HEK293 (cell line): ENCODE data around the gene TSPAN11.
A peak's percentile ranks its signal among the peaks of the same experiment; 100 is the strongest.

Experiments used
- CTCF ChIA-PET: fragments of 350-600 bp; formaldehyde crosslinking; extraction: SDS; loops from one replicate; lab custom pipeline; 2021; ENCODE audit warnings: antibody characterized with exemption; lab: Yijun Ruan, JAX
- POLR2A ChIA-PET: fragments of 300-600 bp; formaldehyde crosslinking; extraction: SDS; loops from one replicate; lab custom pipeline; 2020; ENCODE audit warnings: antibody characterized with exemption, inconsistent platforms; lab: Yijun Ruan, JAX
- H3K27ac ChIP-seq: fragments of 200-500 bp; sonication (Bioruptor generic); 2 replicates; pipeline ENCODE4 v1.5.1; 2014; ENCODE audit warnings: low read depth, low read length, control low read depth, inconsistent platforms; ENCODE audit errors: extremely low read depth
- H3K36me3 ChIP-seq, 2 experiments: fragments of 200-500 bp in 1 of 2; sonication (Bioruptor generic) in 1 of 2; 1 replicate in 1 of 2; 2 replicates in 1 of 2; pipeline ENCODE4 v1.5.1; 2014 to 2017; ENCODE audit warnings: inconsistent platforms in 2 of 2, low read length in 2 of 2; ENCODE audit not compliant: control insufficient read depth in 2 of 2, insufficient read depth in 1 of 2
- H3K4me1 ChIP-seq: fragments of 200-500 bp; sonication (Bioruptor generic); 2 replicates; pipeline ENCODE4 v1.5.1; 2014; ENCODE audit warnings: mild to moderate bottlenecking, low read length, inconsistent platforms; ENCODE audit not compliant: control insufficient read depth, insufficient read depth
- H3K4me3 ChIP-seq: 2 replicates; pipeline ENCODE4 v1.5.1; 2011; ENCODE audit warnings: low read depth, mild to moderate bottlenecking, control low read depth, low read length, moderate library complexity
- H3K9me3 ChIP-seq: fragments of 200-500 bp; sonication (Bioruptor generic); 2 replicates; pipeline ENCODE4 v1.5.1; 2014; ENCODE audit warnings: low read depth, low read length, inconsistent platforms; ENCODE audit not compliant: control insufficient read depth, insufficient read depth
- EGR2 ChIP-seq: fragments of 450-650 bp; formaldehyde crosslinking; IDR thresholded peaks from 2 replicates; pipeline ENCODE4 v1.5.1; 2016; ENCODE audit warnings: low read depth, missing biosample characterization, missing genetic modification characterization
- SALL2 ChIP-seq: fragments of 450-650 bp; formaldehyde crosslinking; IDR thresholded peaks from 2 replicates; pipeline ENCODE4 v1.5.0; 2017; ENCODE audit warnings: missing biosample characterization, mild to moderate bottlenecking, missing genetic modification characterization, borderline replicate concordance
- SETDB1 ChIP-seq: IDR thresholded peaks from one replicate; pipeline ENCODE4 v1.6.1; 2017; ENCODE audit warnings: mild to moderate bottlenecking, low read length, moderate library complexity, mixed read lengths; ENCODE audit not compliant: insufficient read length
- ZBTB21 ChIP-seq: fragments of 450-650 bp; formaldehyde crosslinking; IDR thresholded peaks from 2 replicates; pipeline ENCODE4 v1.5.1; 2017; ENCODE audit warnings: missing biosample characterization, missing genetic modification characterization
- ZFP69B ChIP-seq: fragments of 450-650 bp; formaldehyde crosslinking; IDR thresholded peaks from 2 replicates; pipeline ENCODE4 v1.5.1; 2016; ENCODE audit warnings: missing biosample characterization, missing genetic modification characterization
- ZIC2 ChIP-seq: fragments of 450-650 bp; formaldehyde crosslinking; IDR thresholded peaks from 2 replicates; pipeline ENCODE4 v1.5.1; 2016; ENCODE audit warnings: missing biosample characterization, missing genetic modification characterization
- ZNF10 ChIP-seq: fragments of 450-650 bp; formaldehyde crosslinking; IDR thresholded peaks from 2 replicates; pipeline ENCODE4 v1.5.1; 2017; ENCODE audit warnings: missing biosample characterization, missing genetic modification characterization
- ZNF121 ChIP-seq: fragments of 450-650 bp; formaldehyde crosslinking; IDR thresholded peaks from 2 replicates; pipeline ENCODE4 v1.5.1; 2016; ENCODE audit warnings: missing biosample characterization, missing genetic modification characterization
- ZNF132 ChIP-seq: fragments of 450-650 bp; formaldehyde crosslinking; IDR thresholded peaks from 2 replicates; pipeline ENCODE4 v1.5.1; 2017; ENCODE audit warnings: missing biosample characterization, missing genetic modification characterization, borderline replicate concordance
- ZNF426 ChIP-seq: fragments of 450-650 bp; formaldehyde crosslinking; IDR thresholded peaks from 2 replicates; pipeline ENCODE4 v1.5.1; 2017; ENCODE audit warnings: missing biosample characterization, missing genetic modification characterization, mild to moderate bottlenecking, inconsistent platforms, moderate library complexity
- ZNF558 ChIP-seq: fragments of 450-650 bp; formaldehyde crosslinking; IDR thresholded peaks from 2 replicates; pipeline ENCODE4 v1.5.1; 2016; ENCODE audit warnings: missing biosample characterization, missing genetic modification characterization
- ZNF658 ChIP-seq: fragments of 450-650 bp; formaldehyde crosslinking; IDR thresholded peaks from 2 replicates; pipeline ENCODE4; 2016; ENCODE audit warnings: missing biosample characterization, missing genetic modification characterization
- ZNF677 ChIP-seq: fragments of 450-650 bp; IDR thresholded peaks from 2 replicates; pipeline ENCODE4 v1.5.0; 2018; ENCODE audit warnings: missing biosample characterization, mild to moderate bottlenecking, missing genetic modification characterization, moderate library complexity
- TF ChIP-seq, protein P1 (sequence below): fragments of 450-650 bp; formaldehyde crosslinking; IDR thresholded peaks from 2 replicates; pipeline ENCODE4 v1.5.1; 2016; ENCODE audit warnings: missing biosample characterization, missing genetic modification characterization
- TF ChIP-seq, protein P2 (sequence below): fragments of 450-650 bp; formaldehyde crosslinking; IDR thresholded peaks from 2 replicates; pipeline ENCODE4 v1.5.1; 2016; ENCODE audit warnings: missing biosample characterization, missing genetic modification characterization
- TF ChIP-seq, protein P3 (sequence below): sonication (generic); formaldehyde crosslinking; IDR thresholded peaks from 2 replicates; pipeline ENCODE4 v1.8.1; 2022; ENCODE audit warnings: mild to moderate bottlenecking, moderate library complexity, missing genetic modification reagents
- TF ChIP-seq, protein P4 (sequence below): fragments of 450-650 bp; formaldehyde crosslinking; IDR thresholded peaks from 2 replicates; pipeline ENCODE4 v1.5.1; 2016; ENCODE audit warnings: missing biosample characterization, missing genetic modification characterization

TSPAN11 gene

DNA sequence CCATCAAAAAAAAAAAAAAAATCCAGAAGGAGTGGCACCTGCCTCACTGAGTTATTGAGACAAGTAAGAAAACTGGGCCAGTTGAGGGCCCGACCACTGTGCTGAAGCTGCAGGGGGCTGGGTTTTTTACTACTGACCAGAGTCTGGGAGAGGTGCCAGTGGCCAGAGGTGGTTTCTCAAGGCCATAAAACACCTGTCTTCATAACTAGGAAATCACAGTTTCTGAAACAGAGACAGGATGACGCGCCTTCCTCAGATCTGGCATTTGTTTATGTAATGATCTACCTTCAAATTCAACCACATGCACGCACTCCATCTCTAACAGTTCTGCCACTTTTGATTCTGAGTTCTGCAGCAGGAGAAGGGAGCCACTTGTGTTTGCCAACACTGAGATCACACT lies 12.7 kb downstream of the TSPAN11 start:
- POLR2A ChIA-PET, result no interaction called here
- CTCF ChIA-PET, result interaction anchor here (1.0 kb wide), 1 partner anchor 61 kb away, joined by 3 read pairs; no protein-coding TSS in a partner anchor
- no peaks in the 10 kb centered on the region for H3K4me1 ChIP-seq
- H3K9me3 ChIP-seq, result no peaks in the 10 kb centered on the region
- no peaks in the 10 kb centered on the region for H3K36me3 ChIP-seq
- H3K27ac ChIP-seq, result no peak overlapping the region
- H3K4me3 ChIP-seq, result no peak overlapping the region
- TF ChIP-seq ZIC2 (tag by site-specific recombination), result peak; percentile 28; the same call in 1 of the 2 replicates
- no peak for TF ChIP-seq SETDB1

DNA sequence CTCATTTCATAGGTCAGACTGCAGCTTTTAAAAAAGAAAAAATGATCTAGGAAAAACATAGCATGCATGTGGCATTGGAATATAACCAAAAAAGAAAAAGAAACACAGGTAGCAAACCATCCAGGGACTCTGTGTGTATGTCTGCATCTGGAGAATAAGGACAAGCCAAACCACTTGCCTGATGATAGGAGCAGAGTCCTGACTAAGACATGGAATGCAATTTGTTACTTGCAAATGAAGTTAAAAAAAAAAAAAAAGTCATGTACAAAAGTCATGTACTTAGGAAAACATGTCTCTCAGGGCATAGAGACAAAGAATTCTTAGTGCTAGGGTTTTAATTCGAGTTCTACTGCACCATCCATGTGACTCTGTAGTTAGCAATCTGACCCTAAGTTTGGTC lies 15.9 kb downstream of the TSPAN11 start:
- no peaks in the 10 kb centered on the region for H3K9me3 ChIP-seq
- ChIA-PET POLR2A (no interaction called here), CTCF (no interaction called here)
- no peak overlapping the region for H3K4me3 ChIP-seq
- H3K4me1 ChIP-seq, result no peaks in the 10 kb centered on the region
- H3K27ac ChIP-seq, result no peak overlapping the region
- TF ChIP-seq ZBTB21 (tag by site-specific recombination), result no peak
- TF ChIP-seq ZNF558 (tag by site-specific recombination), result no peak
- no peak for TF ChIP-seq ZNF121 (tag by site-specific recombination)
- no peak for TF ChIP-seq EGR2 (tag by site-specific recombination)
- TF ChIP-seq, protein P1, sequence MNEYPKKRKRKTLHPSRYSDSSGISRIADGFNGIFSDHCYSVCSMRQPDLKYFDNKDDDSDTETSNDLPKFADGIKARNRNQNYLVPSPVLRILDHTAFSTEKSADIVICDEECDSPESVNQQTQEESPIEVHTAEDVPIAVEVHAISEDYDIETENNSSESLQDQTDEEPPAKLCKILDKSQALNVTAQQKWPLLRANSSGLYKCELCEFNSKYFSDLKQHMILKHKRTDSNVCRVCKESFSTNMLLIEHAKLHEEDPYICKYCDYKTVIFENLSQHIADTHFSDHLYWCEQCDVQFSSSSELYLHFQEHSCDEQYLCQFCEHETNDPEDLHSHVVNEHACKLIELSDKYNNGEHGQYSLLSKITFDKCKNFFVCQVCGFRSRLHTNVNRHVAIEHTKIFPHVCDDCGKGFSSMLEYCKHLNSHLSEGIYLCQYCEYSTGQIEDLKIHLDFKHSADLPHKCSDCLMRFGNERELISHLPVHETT, result no peak
- TF ChIP-seq ZNF10, result no peak
- no peak for TF ChIP-seq ZNF658 (tag by site-specific recombination)
- TF ChIP-seq ZNF426 (tag by site-specific recombination), result no peak
- TF ChIP-seq, protein P2, sequence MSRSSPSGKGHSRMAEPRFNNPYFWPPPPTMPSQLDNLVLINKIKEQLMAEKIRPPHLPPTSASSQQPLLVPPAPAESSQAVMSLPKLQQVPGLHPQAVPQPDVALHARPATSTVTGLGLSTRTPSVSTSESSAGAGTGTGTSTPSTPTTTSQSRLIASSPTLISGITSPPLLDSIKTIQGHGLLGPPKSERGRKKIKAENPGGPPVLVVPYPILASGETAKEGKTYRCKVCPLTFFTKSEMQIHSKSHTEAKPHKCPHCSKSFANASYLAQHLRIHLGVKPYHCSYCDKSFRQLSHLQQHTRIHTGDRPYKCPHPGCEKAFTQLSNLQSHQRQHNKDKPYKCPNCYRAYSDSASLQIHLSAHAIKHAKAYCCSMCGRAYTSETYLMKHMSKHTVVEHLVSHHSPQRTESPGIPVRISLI (tag by site-specific recombination), result no peak
- H3K36me3 ChIP-seq, result no peaks in the 10 kb centered on the region

DNA sequence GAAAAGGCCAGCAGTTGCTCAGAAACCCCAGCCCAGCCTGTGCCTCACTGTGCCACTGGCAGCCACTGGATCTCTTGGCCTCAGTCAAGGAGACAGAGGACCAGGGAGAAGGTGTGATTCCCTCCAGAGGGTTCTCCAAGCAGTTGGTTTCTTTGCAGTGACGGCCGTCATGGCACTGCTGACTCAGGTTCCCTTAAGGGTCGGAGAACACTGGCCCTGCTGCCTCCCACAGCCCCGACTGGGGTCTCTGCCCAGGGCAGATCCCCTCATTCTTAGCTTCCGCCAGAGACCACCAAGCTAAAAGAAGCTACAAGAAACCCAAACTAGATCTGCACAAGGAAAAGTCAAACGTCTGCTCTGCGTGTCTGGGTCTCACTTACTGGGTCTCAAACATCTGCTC lies 16.4 kb downstream of the TSPAN11 start:
- CTCF ChIA-PET, result no interaction called here
- Histone ChIP-seq H3K4me3 (no peak overlapping the region), H3K27ac (no peak overlapping the region), H3K9me3 (no peaks in the 10 kb centered on the region), H3K36me3 (no peaks in the 10 kb centered on the region), H3K4me1 (no peaks in the 10 kb centered on the region)
- TF ChIP-seq SALL2 (tag by site-specific recombination), result no peak
- TF ChIP-seq ZFP69B, result no peak
- TF ChIP-seq ZNF132 (tag by site-specific recombination), result no peak
- TF ChIP-seq ZNF677, result no peak
- TF ChIP-seq, protein P3, sequence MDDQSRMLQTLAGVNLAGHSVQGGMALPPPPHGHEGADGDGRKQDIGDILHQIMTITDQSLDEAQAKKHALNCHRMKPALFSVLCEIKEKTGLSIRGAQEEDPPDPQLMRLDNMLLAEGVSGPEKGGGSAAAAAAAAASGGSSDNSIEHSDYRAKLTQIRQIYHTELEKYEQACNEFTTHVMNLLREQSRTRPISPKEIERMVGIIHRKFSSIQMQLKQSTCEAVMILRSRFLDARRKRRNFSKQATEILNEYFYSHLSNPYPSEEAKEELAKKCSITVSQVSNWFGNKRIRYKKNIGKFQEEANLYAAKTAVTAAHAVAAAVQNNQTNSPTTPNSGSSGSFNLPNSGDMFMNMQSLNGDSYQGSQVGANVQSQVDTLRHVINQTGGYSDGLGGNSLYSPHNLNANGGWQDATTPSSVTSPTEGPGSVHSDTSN (CRISPR knock-in tag), result no peak
- TF ChIP-seq, protein P4, sequence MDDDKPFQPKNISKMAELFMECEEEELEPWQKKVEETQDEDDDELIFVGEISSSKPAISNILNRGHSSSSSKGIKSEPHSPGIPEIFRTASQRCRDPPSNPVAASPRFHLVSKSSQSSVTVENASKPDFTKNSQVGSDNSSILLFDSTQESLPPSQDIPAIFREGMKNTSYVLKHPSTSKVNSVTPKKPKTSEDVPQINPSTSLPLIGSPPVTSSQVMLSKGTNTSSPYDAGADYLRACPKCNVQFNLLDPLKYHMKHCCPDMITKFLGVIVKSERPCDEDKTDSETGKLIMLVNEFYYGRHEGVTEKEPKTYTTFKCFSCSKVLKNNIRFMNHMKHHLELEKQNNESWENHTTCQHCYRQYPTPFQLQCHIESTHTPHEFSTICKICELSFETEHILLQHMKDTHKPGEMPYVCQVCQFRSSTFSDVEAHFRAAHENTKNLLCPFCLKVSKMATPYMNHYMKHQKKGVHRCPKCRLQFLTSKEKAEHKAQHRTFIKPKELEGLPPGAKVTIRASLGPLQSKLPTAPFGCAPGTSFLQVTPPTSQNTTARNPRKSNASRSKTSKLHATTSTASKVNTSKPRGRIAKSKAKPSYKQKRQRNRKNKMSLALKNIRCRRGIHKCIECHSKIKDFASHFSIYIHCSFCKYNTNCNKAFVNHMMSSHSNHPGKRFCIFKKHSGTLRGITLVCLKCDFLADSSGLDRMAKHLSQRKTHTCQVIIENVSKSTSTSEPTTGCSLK (tag by site-specific recombination), result no peak
- POLR2A ChIA-PET, result no interaction called here
